Right atrium auricular region (tissue), 2 donors: Measurements from ENCODE around the gene TMEM183A. TPM values are rescaled to one million over a fixed set of nuclear protein-coding genes. Genes with fewer than 3 reads are reported as not detected.

Experiments used
- DNase-seq: peaks from one replicate; pipeline ENCODE4 v3.0.0-alpha.2; 2019; ENCODE audit warnings: low spot score
- H3K27ac ChIP-seq, 2 donors: fragments of 200-600 bp; sonication (generic); 1 replicate in 1 of 2; 2 replicates in 1 of 2; pipeline ENCODE4 v1.5.1; 2016 to 2019
- H3K27me3 ChIP-seq, 2 donors: fragments of 200-600 bp; sonication (generic); one replicate each; pipeline versions ENCODE4 v1.5.1 to v1.6.0; 2017 to 2019
- H3K36me3 ChIP-seq: fragments of 200-600 bp; sonication (generic); one replicate; pipeline ENCODE4 v1.5.1; 2016
- H3K4me1 ChIP-seq, 2 donors: fragments of 200-600 bp; sonication (generic); one replicate each; pipeline versions ENCODE4 v1.5.1 to v1.6.0; 2017 to 2019
- H3K4me3 ChIP-seq, 2 donors: fragments of 200-600 bp; sonication (generic); 1 replicate in 1 of 2; 2 replicates in 1 of 2; pipeline ENCODE4 v1.5.1; 2017 to 2019; ENCODE audit warnings: mild to moderate bottlenecking in 1 of 2, moderate library complexity in 1 of 2
- H3K9me3 ChIP-seq, 2 donors: fragments of 200-600 bp; sonication (generic); one replicate each; pipeline ENCODE4 v1.5.1; 2019
- total RNA-seq, 2 donors: library from RNA; depleted of rRNA; stranded (reverse); fragments of >200 nt; gene quantifications; one replicate each; pipeline ENCODE4 v1.1.0, GENCODE V29; 2016
- TF ChIP-seq, protein P1 (sequence below), 2 donors: fragments of 200-600 bp; sonication (generic); IDR thresholded peaks; one replicate each; pipeline ENCODE4 v1.5.1; 2019; ENCODE audit warnings: antibody characterized with exemption in 2 of 2

Gene TMEM183A, protein sequence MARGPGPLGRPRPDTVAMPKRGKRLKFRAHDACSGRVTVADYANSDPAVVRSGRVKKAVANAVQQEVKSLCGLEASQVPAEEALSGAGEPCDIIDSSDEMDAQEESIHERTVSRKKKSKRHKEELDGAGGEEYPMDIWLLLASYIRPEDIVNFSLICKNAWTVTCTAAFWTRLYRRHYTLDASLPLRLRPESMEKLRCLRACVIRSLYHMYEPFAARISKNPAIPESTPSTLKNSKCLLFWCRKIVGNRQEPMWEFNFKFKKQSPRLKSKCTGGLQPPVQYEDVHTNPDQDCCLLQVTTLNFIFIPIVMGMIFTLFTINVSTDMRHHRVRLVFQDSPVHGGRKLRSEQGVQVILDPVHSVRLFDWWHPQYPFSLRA
- total RNA-seq = 10 to 100 TPM; 29.6 to 39.1 TPM

DNA sequence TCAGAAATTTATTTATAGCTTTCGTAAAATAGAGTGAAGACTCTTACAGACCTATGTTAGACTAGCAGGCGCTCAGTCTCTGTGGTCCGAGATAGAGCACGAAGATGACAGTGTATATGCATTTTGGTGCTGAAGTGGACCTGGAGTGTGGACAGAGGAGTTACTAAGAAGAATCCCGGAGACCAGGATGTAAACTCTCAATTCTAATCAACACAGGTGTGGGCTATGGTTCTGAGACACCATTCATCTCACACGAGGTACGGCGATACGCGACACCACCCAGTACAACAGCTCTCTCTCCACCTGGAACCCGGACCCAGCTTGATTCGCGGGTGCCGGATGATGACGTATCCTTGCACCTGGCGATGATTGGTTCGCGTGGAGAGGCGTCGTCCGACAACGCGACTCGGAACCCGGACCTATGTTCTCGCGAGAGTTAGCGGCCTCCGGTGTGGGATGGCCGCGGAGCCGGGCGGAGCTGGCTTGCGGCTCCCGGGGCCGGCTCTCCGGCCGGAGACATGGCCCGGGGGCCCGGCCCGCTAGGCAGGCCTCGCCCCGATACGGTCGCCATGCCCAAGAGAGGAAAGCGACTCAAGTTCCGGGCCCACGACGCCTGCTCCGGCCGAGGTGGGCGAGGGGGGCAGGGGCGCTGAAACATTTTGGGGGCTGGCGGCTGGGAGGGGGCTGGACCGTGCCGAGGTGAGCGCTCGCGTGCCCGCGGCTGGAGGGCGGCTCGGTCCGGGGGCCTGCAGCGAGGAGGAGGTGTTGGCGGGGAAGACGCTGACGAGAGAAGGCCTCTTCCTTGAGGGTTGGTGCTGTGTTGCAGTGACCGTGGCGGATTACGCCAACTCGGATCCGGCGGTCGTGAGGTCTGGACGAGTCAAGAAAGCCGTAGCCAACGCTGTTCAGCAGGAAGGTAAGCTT is at the start of gene TMEM183A:
TMEM183A (plus strand) TSS at position 427 of the 924 bp plus-strand sequence; CDS start at position 519, 92 bp downstream.
- peaks cover 23% of the 10 kb centered on the region for H3K36me3 ChIP-seq
- H3K27me3 ChIP-seq = no peaks in the 10 kb centered on the region
- peak within 1 kb of the TSS; percentile 69 to 94 for H3K4me3 ChIP-seq
- TF ChIP-seq, protein P1, sequence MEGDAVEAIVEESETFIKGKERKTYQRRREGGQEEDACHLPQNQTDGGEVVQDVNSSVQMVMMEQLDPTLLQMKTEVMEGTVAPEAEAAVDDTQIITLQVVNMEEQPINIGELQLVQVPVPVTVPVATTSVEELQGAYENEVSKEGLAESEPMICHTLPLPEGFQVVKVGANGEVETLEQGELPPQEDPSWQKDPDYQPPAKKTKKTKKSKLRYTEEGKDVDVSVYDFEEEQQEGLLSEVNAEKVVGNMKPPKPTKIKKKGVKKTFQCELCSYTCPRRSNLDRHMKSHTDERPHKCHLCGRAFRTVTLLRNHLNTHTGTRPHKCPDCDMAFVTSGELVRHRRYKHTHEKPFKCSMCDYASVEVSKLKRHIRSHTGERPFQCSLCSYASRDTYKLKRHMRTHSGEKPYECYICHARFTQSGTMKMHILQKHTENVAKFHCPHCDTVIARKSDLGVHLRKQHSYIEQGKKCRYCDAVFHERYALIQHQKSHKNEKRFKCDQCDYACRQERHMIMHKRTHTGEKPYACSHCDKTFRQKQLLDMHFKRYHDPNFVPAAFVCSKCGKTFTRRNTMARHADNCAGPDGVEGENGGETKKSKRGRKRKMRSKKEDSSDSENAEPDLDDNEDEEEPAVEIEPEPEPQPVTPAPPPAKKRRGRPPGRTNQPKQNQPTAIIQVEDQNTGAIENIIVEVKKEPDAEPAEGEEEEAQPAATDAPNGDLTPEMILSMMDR (IDR thresholded peaks at IDR 0.05) = no peak
- peaks cover 0 to 13% of the 10 kb centered on the region in 2 donors for H3K4me1 ChIP-seq
- no peaks in the 10 kb centered on the region for H3K9me3 ChIP-seq
- H3K27ac ChIP-seq = peak within 1 kb of the TSS; percentile 88 to 94
- peak; percentile 97 for DNase-seq

DNA sequence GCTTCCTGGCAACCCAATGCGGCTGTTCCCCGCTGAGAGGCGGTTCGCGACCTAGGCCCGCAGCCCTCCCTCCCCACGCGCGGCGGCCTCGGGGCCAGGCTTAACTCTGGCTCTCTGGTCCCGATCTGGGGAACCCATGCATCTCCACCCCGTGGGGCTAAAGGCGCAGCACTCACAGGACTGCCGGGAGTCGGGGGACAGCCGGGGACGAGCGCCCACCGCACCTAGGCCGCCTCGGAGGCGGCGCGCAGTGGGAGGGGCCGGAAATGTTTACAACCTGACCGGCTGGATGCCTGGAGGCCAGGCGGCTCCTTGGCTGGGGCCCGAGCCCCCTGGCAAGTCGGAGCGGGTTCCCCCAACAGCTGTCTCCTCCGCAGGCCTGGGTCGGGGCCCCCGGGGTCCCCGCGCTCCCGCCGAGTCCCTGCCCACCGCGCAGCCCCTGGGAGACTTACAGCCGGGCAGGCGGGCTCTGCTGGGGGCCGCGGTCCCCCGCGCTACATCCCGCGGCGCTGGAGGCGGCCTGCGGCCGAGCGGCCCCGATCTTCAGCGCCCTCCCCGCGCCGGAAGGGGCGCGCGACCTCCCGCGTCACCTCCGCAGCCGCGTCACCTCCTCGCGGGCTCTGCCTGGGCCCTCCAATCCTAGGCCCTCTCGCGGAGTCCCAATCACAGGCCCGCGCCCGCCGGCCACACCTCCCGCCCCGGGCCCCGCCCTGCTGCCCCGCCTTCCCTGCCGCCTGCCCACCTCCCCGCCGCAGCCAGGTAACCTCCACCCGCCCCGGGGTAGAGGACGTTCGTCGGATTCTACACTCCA is 49.2 kb upstream of the TMEM183A start, which contains the start of gene ADIPOR1:
ADIPOR1 (minus strand) TSS at position 580 of the 811 bp plus-strand sequence. CDS start 7,242 bp downstream, outside the sequence.
- TF ChIP-seq, protein P1 (IDR thresholded peaks at IDR 0.05) = peak in 1 of 2 donors; percentile 18
- peaks cover 0 to 47% of the 10 kb centered on the region in 2 donors for H3K4me1 ChIP-seq
- DNase-seq = peak; percentile 90
- H3K36me3 ChIP-seq = peaks cover 15% of the 10 kb centered on the region
- no peaks in the 10 kb centered on the region for H3K27me3 ChIP-seq
- no peaks in the 10 kb centered on the region for H3K9me3 ChIP-seq
- peak within 1 kb of the TSS; percentile 97 to 98 for H3K27ac ChIP-seq
- peak within 1 kb of the TSS; percentile 99 to 100 for H3K4me3 ChIP-seq

DNA sequence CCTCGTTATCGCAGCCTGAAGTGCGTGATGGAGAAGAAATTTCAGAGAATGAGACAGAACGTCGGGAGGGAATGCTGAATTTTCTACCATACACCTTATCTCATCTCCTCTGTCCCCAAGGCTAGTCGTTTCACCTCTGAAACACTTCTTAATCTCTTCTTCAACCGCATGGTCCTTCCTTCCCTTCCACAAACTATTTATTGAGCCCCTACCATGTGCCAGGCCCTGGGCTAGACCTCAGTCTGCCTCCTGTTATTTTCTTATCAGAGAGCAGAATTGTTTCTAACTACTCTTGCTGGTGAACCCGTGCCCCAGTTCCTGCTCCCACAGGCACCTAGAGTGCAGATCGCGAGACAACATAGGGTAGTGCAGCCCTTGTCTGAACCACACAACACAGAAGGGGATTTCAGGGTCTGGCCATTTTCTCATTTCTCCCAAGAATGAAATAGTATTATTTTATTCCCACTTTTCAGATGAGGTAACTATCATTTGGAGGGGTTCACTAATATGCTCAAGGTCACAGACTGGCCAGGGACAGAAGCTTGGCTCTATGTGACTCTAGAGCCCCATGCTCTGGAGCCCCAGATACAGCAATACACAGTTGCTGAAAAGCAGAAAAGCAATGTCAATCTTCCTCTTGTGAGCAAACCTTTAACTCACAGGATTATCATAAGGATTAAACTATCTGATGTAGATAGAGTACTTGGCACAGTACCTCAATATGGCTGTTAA is 48.5 kb upstream of the TMEM183A start:
- DNase-seq = no peak
- H3K27ac ChIP-seq = peak overlapping the region; percentile 97 to 98
- H3K4me3 ChIP-seq = peak overlapping the region; percentile 99 to 100
- TF ChIP-seq, protein P1 (IDR thresholded peaks at IDR 0.05) = no peak
- H3K27me3 ChIP-seq = no peaks in the 10 kb centered on the region
- H3K9me3 ChIP-seq = no peaks in the 10 kb centered on the region
- peaks cover 23% of the 10 kb centered on the region for H3K36me3 ChIP-seq
- peaks cover 0 to 46% of the 10 kb centered on the region in 2 donors for H3K4me1 ChIP-seq

DNA sequence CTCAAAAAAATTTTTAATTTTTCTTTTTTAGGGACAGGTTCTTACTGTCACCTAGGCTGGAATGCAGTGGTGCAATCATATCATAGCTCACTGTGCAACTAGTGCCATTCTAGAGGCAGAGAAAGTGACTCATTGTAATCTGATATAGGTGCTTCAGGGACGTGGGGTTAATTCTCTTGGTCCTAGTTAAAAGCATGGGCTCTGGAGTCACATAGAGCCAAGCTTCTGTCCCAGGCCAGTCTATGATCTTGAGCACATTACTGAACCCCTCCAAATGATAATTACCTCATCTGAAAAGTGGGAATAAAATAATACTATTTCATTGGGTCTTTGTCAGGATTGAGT is 47.9 kb upstream of the TMEM183A start:
- H3K27me3 ChIP-seq = no peaks in the 10 kb centered on the region
- no peak overlapping the region for H3K4me3 ChIP-seq
- TF ChIP-seq, protein P1 (IDR thresholded peaks at IDR 0.05) = no peak

More for the DNA sequence above, 47.9 kb upstream of the TMEM183A start:
- peaks cover 27% of the 10 kb centered on the region for H3K36me3 ChIP-seq
- DNase-seq = no peak
- H3K9me3 ChIP-seq = no peaks in the 10 kb centered on the region
- peaks cover 0 to 46% of the 10 kb centered on the region in 2 donors for H3K4me1 ChIP-seq
- peak overlapping the region in 1 of 2 donors; percentile 98 for H3K27ac ChIP-seq
